ENCODE results near the gene TSHZ2.
A peak's percentile ranks its signal among the peaks of the same experiment; 100 is the strongest.
"Not testable (repeated sequence)": the region's sequence is repeated elsewhere in the genome, so short reads cannot be mapped to it uniquely, and the experiment has no call there.

TSHZ2 gene

GRCh38 chr20:53492212-53492611, 520.1 kb downstream of the TSHZ2 start:
- DNase-seq: no peak

GRCh38 chr20:53493311-53493857, 521.2 kb downstream of the TSHZ2 start:
- DNase-seq: no peak

DNA sequence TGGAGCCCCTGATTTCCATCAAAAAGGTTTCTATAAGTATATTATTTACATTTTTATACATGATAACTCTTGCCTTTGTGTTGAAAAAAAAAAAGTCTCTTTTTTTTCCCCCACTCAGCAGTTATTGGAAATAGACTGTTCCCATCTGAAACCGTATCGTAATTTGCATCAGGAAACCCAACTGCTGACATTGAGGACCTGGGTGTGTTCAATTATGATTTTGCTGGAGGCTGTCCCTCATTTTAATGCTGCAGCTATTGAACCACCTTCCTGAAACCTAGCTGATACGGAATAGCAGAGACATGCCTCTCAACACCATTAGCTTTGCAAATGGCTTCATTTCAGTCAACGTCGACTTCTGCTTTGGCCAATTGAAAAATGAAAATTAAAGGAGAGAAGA, 522.6 kb downstream of the TSHZ2 start:
- no peak for DNase-seq

DNA sequence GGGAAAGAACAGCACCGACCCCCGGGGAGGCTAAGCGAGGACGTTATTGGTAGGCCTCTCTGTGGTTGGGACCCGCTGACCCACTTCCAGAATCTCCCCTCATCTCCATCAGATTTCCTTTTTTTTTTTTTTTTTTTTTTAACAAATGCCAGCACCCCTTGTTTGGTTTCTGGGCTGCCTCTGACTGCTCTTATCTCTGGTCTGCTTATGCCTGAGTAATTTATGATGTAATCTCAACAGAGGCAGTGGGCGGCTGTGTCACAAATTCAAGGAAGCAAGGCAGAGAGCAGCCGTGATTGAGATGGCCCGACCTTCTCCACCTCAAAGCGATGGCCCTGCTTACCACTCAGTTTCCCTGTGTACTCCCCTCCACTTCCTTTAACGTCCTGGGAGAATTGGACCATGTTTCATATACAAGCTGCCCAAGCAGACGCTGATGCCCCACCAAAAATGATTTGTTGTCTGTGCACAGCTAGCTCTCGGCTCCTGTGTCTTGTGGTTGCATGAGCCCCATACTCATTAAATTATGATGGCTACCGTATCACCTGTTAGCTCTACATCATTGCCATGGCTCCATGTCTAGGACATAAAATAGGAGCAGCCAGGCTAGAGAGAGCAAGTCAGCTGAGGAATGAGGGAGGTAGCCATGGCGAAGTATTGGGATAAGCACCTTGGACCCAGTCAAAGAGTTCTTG, 523.4 kb downstream of the TSHZ2 start:
- DNase-seq: no peak

DNA sequence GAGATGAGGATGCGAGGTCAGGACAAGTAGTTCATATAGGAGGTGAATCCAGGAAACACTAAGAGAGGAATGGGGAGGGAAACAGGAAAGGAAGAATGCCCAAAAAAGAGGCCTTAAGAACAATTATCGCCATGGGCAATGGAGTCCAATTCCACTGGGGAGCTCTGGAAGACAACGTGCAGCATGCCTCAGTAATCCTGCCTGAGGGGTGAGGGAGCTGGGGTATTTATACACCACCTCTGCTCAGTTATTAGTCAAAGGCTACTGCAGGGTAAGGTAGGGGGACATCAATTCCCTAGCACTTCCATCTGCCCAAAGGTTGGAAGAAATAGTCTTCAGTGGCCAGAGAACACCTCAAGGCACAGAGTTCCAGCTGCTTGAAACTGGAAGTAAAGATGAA, 525.1 kb downstream of the TSHZ2 start:
- DNase-seq: no peak

GRCh38 chr20:53498341-53498740, 526.2 kb downstream of the TSHZ2 start:
- no peak for DNase-seq

- DNase-seq: no peak
Observed at GRCh38 chr20:53500651-53501050, 528.5 kb downstream of the TSHZ2 start.

DNA sequence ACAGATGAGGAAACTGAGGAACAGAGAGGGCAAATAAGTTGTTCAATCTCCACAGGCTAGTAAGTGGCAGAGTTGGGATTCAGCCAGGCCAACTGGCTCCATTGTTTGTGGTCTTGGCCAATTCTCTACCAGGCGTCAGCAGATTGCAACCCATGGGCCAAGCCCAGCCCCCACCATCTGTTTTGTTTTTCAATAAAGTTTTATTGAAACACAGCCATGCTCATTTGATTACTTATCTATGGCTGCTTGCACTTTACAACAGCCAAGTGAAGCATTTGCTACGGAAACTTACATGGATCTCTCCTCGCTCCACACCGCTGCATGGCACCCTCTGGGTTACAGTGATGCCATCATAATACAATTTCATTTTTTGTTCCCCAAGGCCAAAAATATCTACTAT, 530.7 kb downstream of the TSHZ2 start:
- DNase-seq: no peak

DNA sequence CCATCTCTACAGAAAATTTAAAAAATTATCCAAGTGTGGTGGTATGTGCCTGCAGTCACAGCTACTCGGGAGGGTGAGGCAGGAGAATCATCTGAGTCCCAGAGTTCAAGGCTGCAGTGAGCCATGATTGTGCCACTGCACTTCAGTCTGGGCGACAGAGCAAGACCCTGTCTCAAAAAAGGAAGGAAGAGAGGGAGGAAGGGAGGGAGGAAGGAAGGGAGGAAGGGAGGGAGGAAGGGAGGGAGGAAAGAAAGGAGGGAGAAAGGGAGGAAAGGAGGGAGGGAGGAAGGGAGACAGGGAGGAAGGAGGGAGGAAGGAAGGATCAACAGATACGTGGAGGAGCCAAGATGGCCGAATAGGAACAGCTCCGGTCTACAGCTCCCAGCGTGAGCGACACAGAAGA, 531.4 kb downstream of the TSHZ2 start:
- no peak for DNase-seq

DNA sequence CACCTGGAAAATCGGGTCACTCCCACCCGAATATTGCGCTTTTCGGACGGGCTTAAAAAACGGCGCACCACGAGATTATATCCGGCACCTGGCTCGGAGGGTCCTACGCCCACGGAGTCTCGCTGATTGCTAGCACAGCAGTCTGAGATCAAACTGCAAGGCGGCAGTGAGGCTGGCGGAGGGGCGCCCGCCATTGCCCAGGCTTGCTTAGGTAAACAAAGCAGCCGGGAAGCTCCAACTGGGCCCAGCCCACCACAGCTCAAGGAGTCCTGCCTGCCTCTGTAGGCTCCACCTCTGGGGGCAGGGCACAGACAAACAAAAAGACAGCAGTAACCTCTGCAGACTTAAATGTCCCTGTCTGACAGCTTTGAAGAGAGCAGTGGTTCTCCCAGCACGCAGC, 531.9 kb downstream of the TSHZ2 start:
- DNase-seq: not testable (repeated sequence)

DNA sequence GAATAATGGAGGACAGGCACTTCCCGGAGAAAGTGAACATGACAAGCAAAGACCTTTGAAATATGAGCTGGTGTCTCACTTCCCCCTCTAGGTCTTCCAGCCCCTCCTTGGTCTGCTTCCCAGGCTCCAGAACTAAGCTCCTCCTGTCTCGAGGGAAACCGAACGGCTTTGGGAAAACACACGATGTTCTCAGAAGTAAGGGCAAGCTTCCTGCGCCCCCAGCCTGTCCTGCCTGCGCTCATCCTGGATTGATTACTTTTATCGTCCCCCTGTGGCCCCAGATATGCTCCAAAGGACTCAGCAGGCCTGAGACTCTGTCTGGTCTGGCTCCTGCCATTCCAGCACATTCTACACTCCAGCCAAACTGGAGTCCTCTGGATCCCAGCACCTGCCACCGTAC, 538.1 kb downstream of the TSHZ2 start:
- peak; percentile 30 for DNase-seq

- no peak for DNase-seq
Observed at GRCh38 chr20:53510704-53511103, 538.5 kb downstream of the TSHZ2 start.

GRCh38 chr20:53512076-53512475, 539.9 kb downstream of the TSHZ2 start:
- no peak for DNase-seq

DNA sequence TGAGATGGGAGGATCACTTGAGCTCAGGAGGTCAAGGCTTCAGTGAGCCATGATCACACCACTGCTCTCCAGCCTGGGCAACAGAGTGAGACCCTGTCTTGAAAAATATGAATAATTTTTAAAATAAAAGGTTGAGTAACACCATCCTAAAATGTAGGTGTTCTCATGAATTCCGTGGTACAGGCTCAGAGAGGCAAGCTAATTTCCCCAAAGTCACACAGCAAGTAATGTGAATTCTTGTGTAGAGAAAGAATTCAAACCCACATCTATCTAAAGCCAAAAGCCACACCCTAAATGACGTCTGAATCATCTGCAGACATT, 541.0 kb downstream of the TSHZ2 start:
- no peak for DNase-seq

GRCh38 chr20:53513489-53514298, 541.5 kb downstream of the TSHZ2 start:
- no peak for DNase-seq

GRCh38 chr20:53515749-53516148, 543.6 kb downstream of the TSHZ2 start:
- no peak for DNase-seq

DNA sequence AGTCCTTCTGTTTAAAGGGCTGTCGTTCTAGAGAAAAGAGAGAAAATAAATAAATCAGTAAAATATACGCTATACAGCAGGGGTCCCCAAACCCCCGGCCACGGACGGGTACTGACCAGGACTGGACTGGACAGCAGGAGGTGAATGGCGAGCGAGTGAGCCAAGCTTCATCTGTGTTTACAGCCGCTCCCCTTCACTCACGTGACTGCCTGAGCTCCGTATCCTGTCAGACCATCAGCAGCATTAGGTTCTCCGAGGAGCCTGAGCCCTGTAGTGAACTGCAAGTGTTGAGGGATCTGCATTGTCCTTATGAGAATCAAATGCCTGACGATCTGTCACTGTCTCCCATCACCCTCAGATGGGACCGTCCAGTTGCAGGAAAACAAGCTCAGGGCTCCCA, 545.0 kb downstream of the TSHZ2 start:
- DNase-seq: no peak

- not testable (repeated sequence) for DNase-seq
Observed at GRCh38 chr20:53521421-53521820, 549.3 kb downstream of the TSHZ2 start.

- no peak for DNase-seq
Observed at GRCh38 chr20:53522026-53522425, 549.9 kb downstream of the TSHZ2 start.

DNA sequence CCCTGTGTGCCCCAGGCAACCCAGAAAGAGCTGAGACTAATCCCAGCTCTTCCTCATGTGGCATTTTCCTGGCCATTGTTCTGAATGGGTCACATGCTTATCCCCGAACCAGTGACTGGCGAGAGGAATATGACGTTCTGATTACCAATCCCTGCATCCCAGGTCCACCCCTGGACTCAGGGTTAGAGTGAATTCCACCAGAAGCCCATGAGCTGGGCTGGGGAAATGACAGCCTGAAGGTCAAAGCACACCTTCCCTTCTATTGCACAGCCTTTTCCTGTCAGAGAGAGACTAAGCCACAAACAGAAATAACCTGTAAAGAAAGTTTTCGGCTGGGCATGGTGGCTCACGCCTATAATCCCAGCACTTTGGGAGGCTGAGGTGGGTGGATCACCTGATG, 550.5 kb downstream of the TSHZ2 start:
- DNase-seq: no peak

DNA sequence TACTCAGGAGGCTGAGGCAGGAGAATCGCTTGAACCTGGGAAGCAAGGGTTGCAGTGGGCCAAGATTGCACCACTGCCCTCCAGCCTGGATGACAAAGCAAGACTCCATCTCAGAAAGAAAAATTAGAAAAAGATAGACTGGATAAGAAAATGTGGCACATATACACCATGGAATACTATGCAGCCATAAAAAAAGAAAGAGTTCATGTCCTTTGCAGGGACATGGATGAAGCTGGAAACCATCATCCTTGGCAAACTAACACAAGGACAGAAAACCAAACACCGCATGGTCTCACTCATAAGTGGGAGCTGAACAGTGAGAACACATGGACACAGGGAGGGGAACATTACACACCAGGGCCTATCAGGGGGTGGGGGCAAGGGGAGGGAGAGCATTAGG, 551.5 kb downstream of the TSHZ2 start:
- DNase-seq: not testable (repeated sequence)

DNA sequence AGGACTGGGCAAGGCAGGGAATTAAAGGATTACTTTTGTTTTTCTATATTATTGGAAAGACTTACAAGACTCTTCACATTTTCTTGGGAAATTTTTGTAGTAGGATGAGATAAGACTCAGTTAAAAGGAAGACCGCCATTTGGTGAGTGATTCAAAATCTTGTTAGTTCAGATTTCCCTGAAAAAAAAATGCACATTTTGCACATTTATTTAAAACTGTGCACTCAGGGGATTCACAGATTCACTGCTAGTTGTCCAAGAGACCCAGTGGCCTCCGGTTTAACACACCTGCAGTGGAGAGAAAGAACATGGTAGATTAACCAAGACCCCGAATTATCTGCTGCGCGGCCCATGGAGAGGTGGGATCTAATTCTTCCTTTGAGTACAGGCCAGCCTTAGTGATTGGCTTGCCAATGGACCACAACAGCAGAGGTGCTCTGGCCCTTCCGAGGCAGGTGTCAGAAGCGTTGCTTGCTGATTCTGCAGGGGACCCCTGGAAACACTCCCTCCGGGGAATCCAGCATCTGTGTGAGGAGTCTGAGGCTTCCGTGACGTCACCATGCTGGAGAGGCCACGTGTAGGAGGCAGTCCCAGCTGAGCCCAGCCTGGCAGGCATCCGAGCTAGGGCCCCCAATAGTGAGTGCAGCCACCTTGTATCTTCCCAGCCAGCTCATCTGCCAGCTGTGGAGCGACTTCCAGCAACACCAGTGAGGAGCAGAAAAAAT, 552.6 kb downstream of the TSHZ2 start:
- peak; percentile 41 for DNase-seq

- no peak for DNase-seq
Observed at GRCh38 chr20:53527196-53527595, 555.0 kb downstream of the TSHZ2 start.

- DNase-seq: no peak
Observed at GRCh38 chr20:53529658-53530057, 557.5 kb downstream of the TSHZ2 start.

Data from right hindlimb (tissue), 1 donor.